Activated B cell treated with CpG ODN at 0.5 μM for 24 hours (primary cell): ENCODE data around the gene PSENEN. TPM values are rescaled to one million over a fixed set of nuclear protein-coding genes. Genes with fewer than 3 reads are reported as not detected.

Source experiments
- ATAC-seq: fragments of 200-7000 bp; cut with Tn5 transposase; one replicate; pipeline ENCODE4 v1.10.0; 2021; ENCODE audit warnings: low read depth, mild to moderate bottlenecking, moderate library complexity
- CTCF ChIA-PET: fragments of 350-600 bp; sonication (Branson Sonifier 250); formaldehyde crosslinking; loops from one replicate; lab custom pipeline; 2021; ENCODE audit warnings: antibody characterized with exemption; lab: Charles Lee
- POLR2A ChIA-PET: fragments of 350-600 bp; sonication (Branson Sonifier 250); formaldehyde crosslinking; loops from one replicate; lab custom pipeline; 2021; ENCODE audit warnings: antibody characterized with exemption; lab: Charles Lee
- DNase-seq: peaks from one replicate; pipeline ENCODE4 v3.0.0; 2022
- H3K27ac Mint-ChIP-seq: one replicate; pipeline ENCODE4 v1.8.0; 2020; ENCODE audit warnings: mixed read lengths
- H3K27me3 Mint-ChIP-seq: one replicate; pipeline ENCODE4 v1.8.0; 2021; ENCODE audit warnings: mixed read lengths
- H3K36me3 Mint-ChIP-seq: one replicate; pipeline ENCODE4 v1.8.0; 2021; ENCODE audit warnings: low read depth, mixed read lengths
- H3K4me1 Mint-ChIP-seq: one replicate; pipeline ENCODE4 v1.8.0; 2021; ENCODE audit warnings: mixed read lengths
- H3K4me3 Mint-ChIP-seq: one replicate; pipeline ENCODE4 v1.8.0; 2020; ENCODE audit warnings: mild to moderate bottlenecking, mixed read lengths
- H3K9me3 Mint-ChIP-seq: one replicate; pipeline ENCODE4 v1.8.0; 2020; ENCODE audit warnings: mixed read lengths
- intact Hi-C: fragments of 100-400 bp; cut with micrococcal nuclease; formaldehyde crosslinking; loops from one replicate; pipeline ENCODE4 v1.15.1; 2024
- total RNA-seq: library from RNA; stranded (reverse); gene quantifications from 2 replicates; pipeline ENCODE4 v1.2.3, GENCODE V29; 2022
- TF ChIP-seq, protein P1 (sequence below): fragments of 200-600 bp; IDR thresholded peaks from one replicate; pipeline ENCODE4 v1.8.0; 2022; ENCODE audit warnings: antibody characterized with exemption, mild to moderate bottlenecking

PSENEN gene
- total RNA-seq, 1 donor from 2014 or later, result 45.0 TPM

DNA sequence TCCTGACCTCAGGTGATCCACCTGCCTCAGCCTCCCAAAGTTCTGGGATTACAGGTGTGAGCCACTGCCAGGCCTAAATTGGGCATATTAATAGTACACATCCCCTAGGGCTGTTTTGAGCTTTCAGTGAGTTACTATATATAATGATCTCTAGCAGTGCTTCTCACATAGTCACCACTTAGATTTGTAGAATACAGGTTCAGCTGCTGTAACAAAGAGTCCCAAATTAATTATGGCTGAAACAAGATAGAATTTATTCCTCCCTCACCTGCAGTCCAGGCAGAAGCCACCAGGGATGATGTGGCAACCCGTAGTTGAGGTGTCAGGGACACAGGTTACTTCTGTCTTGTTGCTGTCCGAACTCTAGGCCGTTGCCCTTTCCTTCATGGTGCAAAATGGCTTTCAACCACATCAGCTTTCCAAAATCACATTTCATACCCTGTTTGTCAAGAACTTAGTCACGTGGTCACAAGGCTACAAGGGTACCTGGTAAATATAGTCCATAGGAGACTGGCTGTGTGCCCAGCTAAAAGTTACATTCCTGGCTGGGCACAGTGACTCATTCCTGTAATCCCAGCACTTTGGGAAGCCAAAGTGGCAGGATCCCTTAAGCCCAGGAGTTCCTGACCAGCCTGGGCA is 15.4 kb downstream of the PSENEN start:
- Mint-ChIP-seq H3K27me3 (peaks cover 9% of the 10 kb centered on the region), H3K9me3 (no peaks in the 10 kb centered on the region), H3K4me1 (peaks cover 30% of the 10 kb centered on the region), H3K4me3 (no peak overlapping the region), H3K27ac (no peak overlapping the region), H3K36me3 (peaks cover 31% of the 10 kb centered on the region)
- no peak for ATAC-seq
- TF ChIP-seq, protein P1, sequence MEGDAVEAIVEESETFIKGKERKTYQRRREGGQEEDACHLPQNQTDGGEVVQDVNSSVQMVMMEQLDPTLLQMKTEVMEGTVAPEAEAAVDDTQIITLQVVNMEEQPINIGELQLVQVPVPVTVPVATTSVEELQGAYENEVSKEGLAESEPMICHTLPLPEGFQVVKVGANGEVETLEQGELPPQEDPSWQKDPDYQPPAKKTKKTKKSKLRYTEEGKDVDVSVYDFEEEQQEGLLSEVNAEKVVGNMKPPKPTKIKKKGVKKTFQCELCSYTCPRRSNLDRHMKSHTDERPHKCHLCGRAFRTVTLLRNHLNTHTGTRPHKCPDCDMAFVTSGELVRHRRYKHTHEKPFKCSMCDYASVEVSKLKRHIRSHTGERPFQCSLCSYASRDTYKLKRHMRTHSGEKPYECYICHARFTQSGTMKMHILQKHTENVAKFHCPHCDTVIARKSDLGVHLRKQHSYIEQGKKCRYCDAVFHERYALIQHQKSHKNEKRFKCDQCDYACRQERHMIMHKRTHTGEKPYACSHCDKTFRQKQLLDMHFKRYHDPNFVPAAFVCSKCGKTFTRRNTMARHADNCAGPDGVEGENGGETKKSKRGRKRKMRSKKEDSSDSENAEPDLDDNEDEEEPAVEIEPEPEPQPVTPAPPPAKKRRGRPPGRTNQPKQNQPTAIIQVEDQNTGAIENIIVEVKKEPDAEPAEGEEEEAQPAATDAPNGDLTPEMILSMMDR, result no peak
- no peak for DNase-seq
- POLR2A ChIA-PET, result no interaction called here
- intact Hi-C loops, result no loop called here
- CTCF ChIA-PET, result no interaction called here

DNA sequence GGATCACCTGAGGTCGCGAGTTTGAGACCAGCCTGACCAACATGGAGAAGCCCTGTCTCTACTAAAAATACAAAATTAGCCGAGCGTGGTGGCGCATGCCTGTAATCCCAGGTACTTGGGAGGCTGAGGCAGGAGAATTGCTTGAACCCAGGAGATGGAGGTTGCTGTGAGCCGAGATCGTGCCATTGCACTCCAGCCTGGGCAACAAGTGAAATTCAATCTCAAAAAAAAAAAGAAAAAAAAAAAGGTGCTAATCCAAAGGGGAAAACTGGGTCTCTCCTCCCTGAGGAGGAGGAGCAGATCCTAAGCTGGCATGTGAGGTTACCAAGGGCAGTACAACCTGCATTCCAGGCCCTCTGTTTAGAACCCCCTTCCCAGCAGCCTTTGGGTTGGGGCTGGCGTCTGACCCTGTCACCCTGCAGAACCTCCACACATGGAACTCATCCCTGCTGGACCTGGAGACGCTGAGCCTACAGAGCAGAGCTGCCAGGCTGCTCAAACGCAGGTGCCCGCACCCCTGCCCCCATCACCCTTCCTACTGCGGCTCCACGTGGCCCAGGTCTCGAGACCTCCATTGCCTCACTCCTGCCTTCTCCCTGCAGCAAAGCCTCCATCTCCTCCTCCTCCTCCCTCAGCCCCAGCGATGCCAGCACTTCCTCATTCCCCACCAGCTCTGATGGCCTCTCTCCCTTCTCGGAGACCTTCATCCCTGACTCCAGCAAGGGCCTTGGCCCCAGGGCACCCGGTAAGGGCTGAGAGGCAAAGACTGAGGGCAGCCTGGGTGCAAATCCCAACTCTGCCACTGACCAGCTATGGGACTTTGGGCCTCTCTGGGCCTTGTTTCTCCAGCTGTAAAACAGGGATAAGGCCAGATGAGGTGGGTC is 19.2 kb downstream of the PSENEN start:
- peaks cover 41% of the 10 kb centered on the region for H3K36me3 Mint-ChIP-seq
- H3K4me3 Mint-ChIP-seq, result no peak overlapping the region
- H3K4me1 Mint-ChIP-seq, result no peaks in the 10 kb centered on the region
- H3K27ac Mint-ChIP-seq, result no peak overlapping the region
- no peak for ATAC-seq
- DNase-seq, result no peak
- POLR2A ChIA-PET, result no interaction called here
- intact Hi-C loops, result no loop called here
- CTCF ChIA-PET, result no interaction called here
- H3K9me3 Mint-ChIP-seq, result no peaks in the 10 kb centered on the region
- TF ChIP-seq, protein P1, result no peak
- H3K27me3 Mint-ChIP-seq, result no peaks in the 10 kb centered on the region

DNA sequence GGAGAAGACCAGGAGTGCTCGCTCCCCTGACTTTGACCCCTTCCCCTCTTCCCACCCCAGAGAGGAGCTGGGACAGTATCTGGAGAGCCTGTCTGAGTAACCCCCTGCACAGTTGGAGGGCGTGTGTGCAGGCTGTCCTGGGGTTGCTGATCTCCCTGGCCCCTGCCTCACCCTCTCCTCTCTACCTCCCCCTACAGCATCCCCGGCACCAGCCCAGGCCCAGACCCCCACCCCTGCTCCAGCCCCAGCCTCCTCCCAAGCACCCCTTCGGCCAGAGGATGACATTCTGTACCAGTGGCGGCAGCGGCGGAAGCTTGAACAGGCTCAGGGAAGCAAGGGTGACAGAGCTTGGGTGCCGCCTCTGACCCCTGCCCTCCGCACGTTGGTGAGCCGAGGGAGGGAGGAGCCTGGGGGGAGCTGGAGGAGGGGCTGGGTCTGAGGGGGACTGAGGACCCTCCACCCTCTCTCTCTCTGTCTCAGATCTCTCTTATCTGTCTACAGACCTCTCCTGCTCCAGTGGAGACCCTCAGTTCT is 21.2 kb downstream of the PSENEN start:
- Mint-ChIP-seq H3K27me3 (no peaks in the 10 kb centered on the region), H3K27ac (no peak overlapping the region), H3K36me3 (peaks cover 41% of the 10 kb centered on the region), H3K4me1 (no peaks in the 10 kb centered on the region), H3K4me3 (no peak overlapping the region), H3K9me3 (no peaks in the 10 kb centered on the region)
- ChIA-PET CTCF (no interaction called here), POLR2A (no interaction called here)
- DNase-seq (no peak), ATAC-seq (no peak)
- TF ChIP-seq, protein P1, result no peak
- intact Hi-C loops, result no loop called here

DNA sequence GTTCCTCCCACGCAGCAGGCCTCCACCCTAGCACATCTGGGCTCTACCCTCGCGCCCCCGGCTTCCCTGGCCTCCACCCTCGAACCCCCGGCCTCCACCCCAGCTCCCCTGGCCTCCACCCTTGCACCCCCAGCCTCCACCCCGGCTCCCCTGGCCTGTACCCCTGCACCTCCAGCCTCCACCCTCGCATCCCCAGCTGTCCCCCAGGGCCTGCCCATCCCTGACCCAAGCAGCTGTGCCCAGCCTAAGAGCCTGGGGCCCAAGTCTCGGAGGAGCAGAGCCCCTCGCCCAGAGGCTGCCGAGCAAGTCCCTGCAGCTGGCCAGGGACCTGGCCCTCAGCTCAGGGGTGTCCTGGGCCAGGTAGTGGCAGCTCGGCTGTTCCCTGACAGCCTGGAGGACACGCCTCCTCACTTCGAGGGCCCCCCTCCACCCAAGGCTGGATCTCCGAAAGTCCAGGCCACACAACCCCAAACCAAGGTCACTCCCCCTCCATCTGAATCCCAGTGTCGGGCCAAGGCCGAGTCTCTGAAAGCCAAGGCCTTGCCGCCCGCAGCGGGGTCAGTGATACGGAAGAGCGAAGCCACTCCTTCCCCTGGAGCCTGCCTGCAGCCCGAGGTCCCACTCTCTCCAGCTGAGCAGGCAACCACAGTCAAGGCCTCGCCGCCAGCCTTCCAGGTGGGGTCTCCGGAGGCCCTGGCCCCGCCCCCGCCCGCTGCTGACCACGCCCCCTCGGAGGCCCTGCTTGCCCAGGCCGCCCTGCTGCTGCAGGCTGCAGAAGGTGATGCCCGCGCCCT is 22.0 kb downstream of the PSENEN start:
- no peak for ATAC-seq
- H3K27ac Mint-ChIP-seq, result no peak overlapping the region
- TF ChIP-seq, protein P1, result no peak
- no peak for DNase-seq
- ChIA-PET POLR2A (no interaction called here), CTCF (no interaction called here)
- H3K4me3 Mint-ChIP-seq, result no peak overlapping the region
- H3K36me3 Mint-ChIP-seq, result peaks cover 35% of the 10 kb centered on the region
- H3K9me3 Mint-ChIP-seq, result no peaks in the 10 kb centered on the region
- no peaks in the 10 kb centered on the region for H3K4me1 Mint-ChIP-seq
- intact Hi-C loops, result no loop called here
- no peaks in the 10 kb centered on the region for H3K27me3 Mint-ChIP-seq
